Activated CD8-positive, alpha-beta T cell treated with anti-CD3 and anti-CD28 coated beads for 36 hours (primary cell): Measurements from ENCODE around the gene KRTAP12-2. TPM values are rescaled to one million over a fixed set of nuclear protein-coding genes. Genes with fewer than 3 reads are reported as not detected.

Experiments
- ATAC-seq: fragments of 200-7000 bp; cut with Tn5 transposase; one replicate; pipeline ENCODE4 v1.10.0; 2021; ENCODE audit warnings: mild to moderate bottlenecking, moderate library complexity
- CTCF ChIA-PET: fragments of 350-600 bp; sonication (Branson Sonifier 250); formaldehyde crosslinking; loops from one replicate; lab custom pipeline; 2021; ENCODE audit warnings: antibody characterized with exemption; lab: Charles Lee
- POLR2A ChIA-PET: fragments of 350-600 bp; sonication (Branson Sonifier 250); formaldehyde crosslinking; loops from one replicate; lab custom pipeline; 2021; ENCODE audit warnings: antibody characterized with exemption; lab: Charles Lee
- DNase-seq: peaks from one replicate; pipeline ENCODE4 v3.0.0-alpha.2; 2020
- H3K27ac Mint-ChIP-seq: one replicate; pipeline ENCODE4 v1.8.0; 2021; ENCODE audit warnings: mild to moderate bottlenecking, mixed read lengths
- H3K27me3 Mint-ChIP-seq: one replicate; pipeline ENCODE4 v1.8.0; 2021; ENCODE audit warnings: mixed read lengths
- H3K36me3 Mint-ChIP-seq: one replicate; pipeline ENCODE4 v1.8.0; 2021; ENCODE audit warnings: low read depth, mixed read lengths
- H3K4me1 Mint-ChIP-seq: one replicate; pipeline ENCODE4 v1.8.0; 2021; ENCODE audit warnings: low read depth, mixed read lengths
- H3K4me3 Mint-ChIP-seq: one replicate; pipeline ENCODE4 v1.8.0; 2021; ENCODE audit warnings: mild to moderate bottlenecking, moderate library complexity, mixed read lengths
- H3K9me3 Mint-ChIP-seq: one replicate; pipeline ENCODE4 v1.8.0; 2021; ENCODE audit warnings: mixed read lengths
- intact Hi-C: fragments of 100-400 bp; cut with micrococcal nuclease; formaldehyde crosslinking; loops from one replicate; pipeline ENCODE4 v1.10.0; 2022
- total RNA-seq, 2 experiments: library from RNA; stranded (reverse); gene quantifications; one replicate each; pipeline ENCODE4 v1.2.3, GENCODE V29; 2021
- TF ChIP-seq, protein P1 (sequence below): fragments of 200-600 bp; IDR thresholded peaks from one replicate; pipeline ENCODE4 v1.8.0; 2022; ENCODE audit warnings: antibody characterized with exemption, mild to moderate bottlenecking

Gene KRTAP12-2, protein sequence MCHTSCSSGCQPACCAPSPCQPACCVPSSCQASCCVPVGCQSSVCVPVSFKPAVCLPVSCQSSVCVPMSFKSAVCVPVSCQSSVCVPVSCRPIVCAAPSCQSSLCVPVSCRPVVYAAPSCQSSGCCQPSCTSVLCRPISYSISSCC
- not detected for total RNA-seq

DNA sequence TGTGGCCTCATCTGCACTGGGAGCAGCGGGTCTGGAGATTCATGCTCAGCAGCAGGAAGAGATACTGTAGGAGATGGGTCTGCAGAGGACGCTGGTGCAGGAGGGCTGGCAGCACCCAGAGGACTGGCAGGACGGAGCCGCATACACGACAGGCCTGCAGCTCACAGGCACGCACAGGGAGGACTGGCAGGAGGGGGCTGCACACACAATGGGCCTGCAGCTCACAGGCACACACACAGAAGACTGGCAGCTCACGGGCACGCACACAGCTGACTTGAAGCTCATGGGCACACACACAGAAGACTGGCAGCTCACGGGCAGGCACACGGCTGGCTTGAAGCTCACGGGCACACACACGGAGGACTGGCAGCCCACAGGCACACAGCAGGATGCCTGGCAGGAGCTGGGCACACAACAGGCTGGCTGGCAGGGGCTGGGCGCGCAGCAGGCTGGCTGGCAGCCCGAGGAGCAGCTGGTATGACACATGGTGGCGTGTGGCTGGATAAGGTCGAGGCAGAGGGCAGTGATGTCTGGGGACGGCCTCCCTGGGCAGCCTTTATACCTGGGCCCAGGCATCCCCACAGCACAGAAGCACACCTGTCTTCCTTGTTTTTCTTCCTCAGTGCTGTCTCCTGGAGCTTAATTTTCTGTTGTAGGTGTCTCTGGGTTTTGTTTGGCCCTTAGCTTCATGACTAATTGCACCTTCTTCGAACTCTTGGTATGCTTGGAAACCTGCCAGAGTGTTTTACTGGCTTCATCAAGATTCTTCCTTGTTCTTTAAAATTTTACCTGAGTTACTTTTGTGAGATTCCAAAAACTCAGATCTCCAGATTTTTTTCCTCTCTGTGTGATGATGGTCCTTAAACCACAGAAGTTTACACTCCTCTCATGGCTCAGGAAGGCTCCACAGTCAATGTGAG is at the start of gene KRTAP12-2:
TSS of gene KRTAP12-2 (minus strand) at position 527 of the 920 bp plus-strand sequence. CDS start at position 486, 41 bp downstream.
- CTCF ChIA-PET, result interaction anchor here (0.6 to 1.7 kb wide), 3 partner anchors 47 to 127 kb away, joined by 3 to 5 read pairs (median 3); no protein-coding TSS in a partner anchor
- no peak within 1 kb of the TSS for H3K27ac Mint-ChIP-seq
- POLR2A ChIA-PET, result interaction anchor here (0.9 to 1.4 kb wide), 2 partner anchors 8 to 13 kb away, joined by 3 to 4 read pairs; partner anchors contain the start of gene KRTAP12-3

DNA sequence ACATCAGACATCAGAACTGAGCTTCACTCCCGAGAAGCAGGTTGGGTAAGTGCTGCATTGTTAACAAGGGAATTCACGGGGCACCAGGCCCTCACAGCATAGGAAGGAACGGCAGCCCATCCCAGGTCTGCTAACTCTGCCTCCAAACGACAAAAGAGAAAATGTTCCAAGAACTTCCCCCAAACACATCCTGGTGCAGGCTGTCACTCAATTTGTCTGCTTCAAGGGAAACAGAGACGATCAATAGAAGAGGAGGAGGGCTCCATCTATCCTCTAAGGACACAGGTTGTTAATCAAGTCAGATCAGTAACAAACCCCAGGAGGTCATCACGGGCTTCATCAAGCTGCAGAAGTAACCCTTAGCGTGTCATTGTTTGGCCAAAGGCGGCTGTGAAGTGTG is 48.2 kb upstream of the KRTAP12-2 start:
- peaks cover 47% of the 10 kb centered on the region for H3K27me3 Mint-ChIP-seq
- H3K4me3 Mint-ChIP-seq, result no peak overlapping the region
- ATAC-seq, result no peak
- H3K9me3 Mint-ChIP-seq, result peaks cover 3% of the 10 kb centered on the region
- peaks cover 9% of the 10 kb centered on the region for H3K4me1 Mint-ChIP-seq
- H3K27ac Mint-ChIP-seq, result no peak overlapping the region
- no peak for DNase-seq
- POLR2A ChIA-PET, result no interaction called here
- no peaks in the 10 kb centered on the region for H3K36me3 Mint-ChIP-seq
- TF ChIP-seq, protein P1, sequence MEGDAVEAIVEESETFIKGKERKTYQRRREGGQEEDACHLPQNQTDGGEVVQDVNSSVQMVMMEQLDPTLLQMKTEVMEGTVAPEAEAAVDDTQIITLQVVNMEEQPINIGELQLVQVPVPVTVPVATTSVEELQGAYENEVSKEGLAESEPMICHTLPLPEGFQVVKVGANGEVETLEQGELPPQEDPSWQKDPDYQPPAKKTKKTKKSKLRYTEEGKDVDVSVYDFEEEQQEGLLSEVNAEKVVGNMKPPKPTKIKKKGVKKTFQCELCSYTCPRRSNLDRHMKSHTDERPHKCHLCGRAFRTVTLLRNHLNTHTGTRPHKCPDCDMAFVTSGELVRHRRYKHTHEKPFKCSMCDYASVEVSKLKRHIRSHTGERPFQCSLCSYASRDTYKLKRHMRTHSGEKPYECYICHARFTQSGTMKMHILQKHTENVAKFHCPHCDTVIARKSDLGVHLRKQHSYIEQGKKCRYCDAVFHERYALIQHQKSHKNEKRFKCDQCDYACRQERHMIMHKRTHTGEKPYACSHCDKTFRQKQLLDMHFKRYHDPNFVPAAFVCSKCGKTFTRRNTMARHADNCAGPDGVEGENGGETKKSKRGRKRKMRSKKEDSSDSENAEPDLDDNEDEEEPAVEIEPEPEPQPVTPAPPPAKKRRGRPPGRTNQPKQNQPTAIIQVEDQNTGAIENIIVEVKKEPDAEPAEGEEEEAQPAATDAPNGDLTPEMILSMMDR, result no peak
- CTCF ChIA-PET, result no interaction called here
- intact Hi-C loops, result no loop called here

More for the DNA sequence above, at the start of gene KRTAP12-2:
- intact Hi-C loops, result no loop called here
- H3K9me3 Mint-ChIP-seq, result peaks cover 11% of the 10 kb centered on the region
- H3K4me1 Mint-ChIP-seq, result peaks cover 4% of the 10 kb centered on the region
- no peak for DNase-seq
- H3K4me3 Mint-ChIP-seq, result no peak within 1 kb of the TSS
- H3K36me3 Mint-ChIP-seq, result no peaks in the 10 kb centered on the region
- ATAC-seq, result no peak
- H3K27me3 Mint-ChIP-seq, result no peaks in the 10 kb centered on the region
- TF ChIP-seq, protein P1, result no peak

DNA sequence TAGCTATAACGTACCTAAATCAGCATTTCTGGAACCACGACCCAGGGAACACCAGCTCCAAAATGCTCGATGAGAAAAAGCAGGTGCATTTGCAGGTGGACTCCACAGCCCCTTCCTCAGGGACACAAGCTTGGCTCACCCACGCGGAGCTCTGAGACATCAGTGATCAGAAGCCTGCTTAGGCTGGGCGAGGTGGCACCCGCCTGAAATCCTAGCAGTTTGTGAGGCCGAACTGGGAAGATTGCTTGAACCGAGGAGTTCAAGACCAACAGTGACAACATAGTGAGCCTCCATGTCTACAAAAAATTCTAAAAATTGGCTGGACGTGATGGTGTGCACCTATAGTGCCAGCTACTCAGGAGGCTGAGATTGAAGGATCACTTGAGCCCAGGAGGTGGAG is 47.1 kb upstream of the KRTAP12-2 start:
- intact Hi-C loops, result no loop called here
- CTCF ChIA-PET, result interaction anchor here (0.8 kb wide), 1 partner anchor 29 kb away, joined by 5 read pairs; no protein-coding TSS in a partner anchor
- H3K4me3 Mint-ChIP-seq, result no peak overlapping the region
- H3K9me3 Mint-ChIP-seq, result peaks cover 3% of the 10 kb centered on the region
- ATAC-seq (no peak), DNase-seq (no peak)
- POLR2A ChIA-PET, result no interaction called here
- H3K27me3 Mint-ChIP-seq, result peaks cover 54% of the 10 kb centered on the region
- H3K27ac Mint-ChIP-seq, result no peak overlapping the region
- TF ChIP-seq, protein P1, result no peak
- peaks cover 16% of the 10 kb centered on the region for H3K4me1 Mint-ChIP-seq
- no peaks in the 10 kb centered on the region for H3K36me3 Mint-ChIP-seq

DNA sequence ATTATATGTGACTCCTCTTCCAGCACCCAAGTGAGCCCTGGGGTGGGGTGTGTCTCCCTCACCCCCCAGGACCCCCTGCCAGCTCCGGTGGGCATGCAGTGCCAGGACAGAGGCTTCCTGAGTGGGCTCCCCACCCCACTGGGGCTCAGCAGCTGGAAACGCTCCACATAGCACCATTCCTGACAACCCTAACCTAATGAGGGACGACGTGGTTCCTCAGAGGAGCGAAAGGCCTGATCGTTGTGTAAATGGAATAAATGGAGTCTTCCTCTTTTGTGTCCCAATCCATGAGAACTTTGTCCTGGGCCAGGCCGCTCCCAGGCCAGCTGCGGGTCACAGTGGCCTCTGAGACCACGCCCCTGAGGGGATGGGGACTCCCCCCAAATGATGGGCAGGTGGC is 46.4 kb upstream of the KRTAP12-2 start:
- CTCF ChIA-PET, result interaction anchor here (0.8 kb wide), 1 partner anchor 30 kb away, joined by 5 read pairs; no protein-coding TSS in a partner anchor
- no peak overlapping the region for H3K4me3 Mint-ChIP-seq
- no peak overlapping the region for H3K27ac Mint-ChIP-seq
- peaks cover 16% of the 10 kb centered on the region for H3K4me1 Mint-ChIP-seq
- H3K27me3 Mint-ChIP-seq, result peaks cover 57% of the 10 kb centered on the region
- H3K9me3 Mint-ChIP-seq, result peaks cover 3% of the 10 kb centered on the region
- TF ChIP-seq, protein P1, result no peak
- H3K36me3 Mint-ChIP-seq, result no peaks in the 10 kb centered on the region
- POLR2A ChIA-PET, result no interaction called here
- intact Hi-C loops, result no loop called here
- no peak for DNase-seq
- no peak for ATAC-seq
